Endothelial cell of umbilical vein (primary cell): ENCODE results near the gene ATP8A1. TPM values are rescaled to one million over a fixed set of nuclear protein-coding genes. Genes with fewer than 3 reads are reported as not detected.
"Not testable (repeated sequence)": the region's sequence is repeated elsewhere in the genome, so short reads cannot be mapped to it uniquely, and the experiment has no call there.

ENCODE experiments used
- BruUV-seq: library from RNA; stranded (reverse); fragments of 400-500 nt; replicated peaks from 2 replicates; lab custom pipeline; 2021; lab: Mats Ljungman, UMichigan
- CTCF ChIA-PET: fragments of 300-600, 350-600 bp; sonication (Branson Sonifier 250); formaldehyde crosslinking; loops from one replicate; lab custom pipeline; 2021; ENCODE audit warnings: antibody characterized with exemption, inconsistent platforms; lab: Charles Lee
- POLR2A ChIA-PET: fragments of 300-600, 350-600 bp; sonication (Branson Sonifier 250); formaldehyde crosslinking; loops from one replicate; lab custom pipeline; 2021; ENCODE audit warnings: antibody characterized with exemption, inconsistent platforms; lab: Charles Lee
- DNase-seq: peaks from one replicate; pipeline ENCODE4 v3.0.0-alpha.2; 2011; ENCODE audit warnings: low read depth, low spot score
- FAIRE-seq: peaks from 2 replicates; lab custom pipeline; 2011; peaks lifted over from hg19 to GRCh38; lab: Jason Lieb, UNC
- H2AFZ ChIP-seq: 2 replicates; pipeline ENCODE4 v1.6.0; 2012; ENCODE audit warnings: low read depth, low read length, control low read depth, inconsistent platforms
- H3K27ac ChIP-seq: 2 replicates; pipeline ENCODE4 v1.5.1; 2011; ENCODE audit warnings: low read depth, mild to moderate bottlenecking, control low read depth, low read length, moderate library complexity; ENCODE audit not compliant: insufficient read depth
- H3K27me3 ChIP-seq, 2 experiments: 2 replicates each; pipeline versions ENCODE4 v1.6.0 to v1.6.1; 2011; ENCODE audit warnings: low read length in 2 of 2, mixed read lengths in 1 of 2; ENCODE audit not compliant: control insufficient read depth in 2 of 2, insufficient read depth in 2 of 2
- H3K36me3 ChIP-seq, 2 experiments: 2 replicates in 1 of 2; 3 replicates in 1 of 2; pipeline ENCODE4 v1.5.1; 2011; ENCODE audit warnings: low read length in 2 of 2, mild to moderate bottlenecking in 1 of 2, moderate library complexity in 1 of 2; ENCODE audit not compliant: control insufficient read depth in 2 of 2, insufficient read depth in 2 of 2; ENCODE audit errors: extremely low read depth in 1 of 2
- H3K4me1 ChIP-seq: 3 replicates; pipeline ENCODE4 v1.5.1; 2011; ENCODE audit warnings: mild to moderate bottlenecking, low read length; ENCODE audit not compliant: control insufficient read depth, insufficient read depth; ENCODE audit errors: extremely low read depth
- H3K4me2 ChIP-seq: 2 replicates; pipeline ENCODE4 v1.6.1; 2011; ENCODE audit warnings: low read length, control low read depth, mixed read lengths; ENCODE audit not compliant: insufficient read depth
- H3K4me3 ChIP-seq, 3 experiments: fragments of 200-600 bp in 1 of 3; sonication (generic), shearing (Covaris generic) in 1 of 3; replicated peaks in 1 of 3; 2 replicates each; pipeline ENCODE4 v1.5.1; 2011 to 2016; ENCODE audit warnings: control low read depth in 3 of 3, low read length in 3 of 3, mild to moderate bottlenecking in 2 of 3, inconsistent platforms in 1 of 3, low read depth in 1 of 3, moderate library complexity in 1 of 3; ENCODE audit not compliant: insufficient read depth in 1 of 3
- H3K79me2 ChIP-seq: 2 replicates; pipeline ENCODE4 v1.6.0; 2012; ENCODE audit warnings: low read length, inconsistent platforms; ENCODE audit not compliant: control insufficient read depth, insufficient read depth
- H3K9ac ChIP-seq: replicated peaks from 2 replicates; pipeline ENCODE3; 2011; ENCODE audit warnings: low read length, control low read depth; ENCODE audit not compliant: insufficient read depth; ENCODE audit errors: extremely low read depth
- H3K9me1 ChIP-seq: replicated peaks from 3 replicates; pipeline ENCODE4 v1.6.0; 2011; ENCODE audit warnings: mild to moderate bottlenecking, low read length; ENCODE audit not compliant: control insufficient read depth, insufficient read depth; ENCODE audit errors: extremely low read depth
- H3K9me3 ChIP-seq: replicated peaks from 2 replicates; pipeline ENCODE4 v1.5.1; 2012; ENCODE audit warnings: low read length, inconsistent platforms; ENCODE audit not compliant: control insufficient read depth, insufficient read depth
- H4K20me1 ChIP-seq: replicated peaks from 2 replicates; pipeline ENCODE3; 2011; ENCODE audit warnings: mild to moderate bottlenecking, low read length; ENCODE audit not compliant: control insufficient read depth, insufficient read depth; ENCODE audit errors: extremely low read depth
- EZH2 ChIP-seq: IDR thresholded peaks from 2 replicates; pipeline ENCODE4 v1.6.1; 2012; ENCODE audit warnings: borderline replicate concordance, low read depth, mild to moderate bottlenecking, moderate library complexity, low read length, inconsistent platforms; ENCODE audit not compliant: severe bottlenecking
- FOS ChIP-seq: IDR thresholded peaks from 2 replicates; pipeline ENCODE4 v1.6.1; 2011; ENCODE audit warnings: mild to moderate bottlenecking, low read length, moderate library complexity, borderline replicate concordance; ENCODE audit not compliant: insufficient read depth
- GATA2 ChIP-seq: IDR thresholded peaks from 2 replicates; pipeline ENCODE4 v1.7.0; 2011; ENCODE audit warnings: low read depth, mild to moderate bottlenecking, moderate library complexity, mixed read lengths, low read length; ENCODE audit not compliant: insufficient read length, insufficient read depth
- JUN ChIP-seq: IDR thresholded peaks from 2 replicates; pipeline ENCODE4 v1.6.1; 2011; ENCODE audit warnings: borderline replicate concordance, low read depth; ENCODE audit not compliant: insufficient read length, insufficient read depth
- MYC ChIP-seq: IDR thresholded peaks from one replicate; pipeline ENCODE4 v1.6.1; 2011; ENCODE audit warnings: mild to moderate bottlenecking, low read depth, low read length
- POLR2A ChIP-seq: IDR thresholded peaks from 2 replicates; pipeline ENCODE4 v1.6.1; 2012; ENCODE audit warnings: low read depth, mild to moderate bottlenecking, control low read depth, low read length
- POLR2AphosphoS5 ChIP-seq: IDR thresholded peaks from 2 replicates; pipeline ENCODE4 v1.6.1; 2012; ENCODE audit warnings: low read depth, mild to moderate bottlenecking, control low read depth, low read length, moderate library complexity; ENCODE audit not compliant: insufficient read depth
- dilution Hi-C: fragments of 300-500 bp; cut with MboI; formaldehyde crosslinking; loops from one replicate; pipeline ENCODE4 v1.15.0; 2019; ENCODE audit warnings: low sequenced_read_pairs; ENCODE audit not compliant: extremely low pct_ligation_motif_present
- intact Hi-C: fragments of 100-400 bp; cut with micrococcal nuclease; formaldehyde crosslinking; loops from one replicate; pipeline ENCODE4 v1.10.0; 2022
- polyA plus RNA-seq, 4 experiments: library from polyadenylated mRNA; depleted of rRNA in 3 of 4; stranded (reverse) in 3 of 4; unstranded in 1 of 4; fragments of >200 nt; gene quantifications; 2 replicates each; pipeline versions ENCODE4 v1.2.1 to v1.2.3, GENCODE V29; 2011 to 2012; ENCODE audit warnings: missing spikeins in 1 of 4
- total RNA-seq: library from RNA; stranded (reverse); gene quantifications from 2 replicates; pipeline ENCODE4 v1.2.3, GENCODE V29; 2021
- TF ChIP-seq, protein P1 (sequence below): IDR thresholded peaks from 2 replicates; pipeline ENCODE4 v1.6.1; 2011; ENCODE audit not compliant: insufficient read depth, insufficient read length
- TF ChIP-seq, protein P2 (sequence below), 2 donors: IDR thresholded peaks; 1 replicate in 1 of 2; 2 replicates in 1 of 2; pipeline ENCODE4 v1.5.1; 2011; ENCODE audit warnings: low read length in 2 of 2, mild to moderate bottlenecking in 2 of 2, moderate library complexity in 2 of 2, control low read depth in 1 of 2, inconsistent platforms in 1 of 2, low read depth in 1 of 2; ENCODE audit not compliant: insufficient read depth in 1 of 2; ENCODE audit errors: extremely low read depth in 1 of 2

Gene ATP8A1
- total and polyA plus RNA-seq, 2 donors (not counting 3 experiments of a cell fraction or from before 2014, with no cell fraction given) = 0.97 to 11.5 TPM

DNA sequence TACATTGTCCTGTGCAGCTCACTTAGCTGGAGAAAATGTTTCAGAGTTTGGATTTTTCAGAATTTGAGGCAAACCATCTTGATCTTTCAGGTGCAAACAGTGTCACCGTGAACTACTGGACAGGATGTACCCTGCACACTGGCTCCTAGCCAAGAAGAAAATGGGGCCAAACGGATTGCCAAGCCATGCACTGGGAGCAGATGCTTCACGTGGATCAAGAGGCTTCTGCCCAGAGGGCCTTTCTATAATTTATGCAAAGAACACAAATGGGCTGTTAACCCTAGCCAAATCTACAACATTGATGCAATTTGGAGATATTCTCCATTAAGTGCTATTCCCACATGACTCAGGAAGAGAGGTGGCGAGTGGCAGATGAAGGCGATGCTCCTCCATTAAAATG, 46.9 kb upstream of the ATP8A1 start:
- dilution Hi-C loops = no loop called here
- POLR2A ChIA-PET = no interaction called here

DNA sequence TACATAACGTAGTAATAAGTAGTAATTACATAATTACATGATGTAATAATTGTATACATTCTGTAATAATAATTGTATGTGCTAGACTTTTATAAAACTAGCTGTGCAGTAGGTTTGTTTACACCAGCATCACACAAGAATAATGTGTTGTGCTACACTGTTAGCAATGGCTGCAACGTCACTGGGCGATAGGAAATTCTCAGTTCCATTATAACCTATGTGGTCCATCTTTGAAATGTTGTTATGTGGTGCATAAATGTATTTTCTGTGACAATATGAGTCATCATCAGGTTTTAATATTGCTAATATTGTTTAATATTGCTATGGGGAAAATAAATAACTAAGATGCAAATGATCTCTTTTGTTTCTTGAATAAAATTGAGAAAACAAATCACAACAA, 46.0 kb upstream of the ATP8A1 start:
- H3K4me3 ChIP-seq = no peak overlapping the region
- BruUV-seq = no TSS peak
- no peak overlapping the region for H3K4me2 ChIP-seq
- no peaks in the 10 kb centered on the region for H3K4me1 ChIP-seq
- H3K27me3 ChIP-seq = no peaks in the 10 kb centered on the region
- H2AFZ ChIP-seq = no peak overlapping the region
- CTCF ChIA-PET = no interaction called here
- DNase-seq = no peak
- dilution Hi-C loops (no loop called here), intact Hi-C loops (no loop called here)
- H3K9ac ChIP-seq = no peak overlapping the region
- H3K79me2 ChIP-seq = no peaks in the 10 kb centered on the region
- no peak overlapping the region for H3K27ac ChIP-seq
- H3K9me3 ChIP-seq = no peaks in the 10 kb centered on the region
- TF ChIP-seq GATA2 (no peak), EZH2 (no peak), POLR2AphosphoS5 (no peak), JUN (no peak), MYC (no peak), POLR2A (no peak), FOS (no peak)
- TF ChIP-seq, protein P1, sequence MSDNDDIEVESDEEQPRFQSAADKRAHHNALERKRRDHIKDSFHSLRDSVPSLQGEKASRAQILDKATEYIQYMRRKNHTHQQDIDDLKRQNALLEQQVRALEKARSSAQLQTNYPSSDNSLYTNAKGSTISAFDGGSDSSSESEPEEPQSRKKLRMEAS = no peak
- TF ChIP-seq, protein P2, sequence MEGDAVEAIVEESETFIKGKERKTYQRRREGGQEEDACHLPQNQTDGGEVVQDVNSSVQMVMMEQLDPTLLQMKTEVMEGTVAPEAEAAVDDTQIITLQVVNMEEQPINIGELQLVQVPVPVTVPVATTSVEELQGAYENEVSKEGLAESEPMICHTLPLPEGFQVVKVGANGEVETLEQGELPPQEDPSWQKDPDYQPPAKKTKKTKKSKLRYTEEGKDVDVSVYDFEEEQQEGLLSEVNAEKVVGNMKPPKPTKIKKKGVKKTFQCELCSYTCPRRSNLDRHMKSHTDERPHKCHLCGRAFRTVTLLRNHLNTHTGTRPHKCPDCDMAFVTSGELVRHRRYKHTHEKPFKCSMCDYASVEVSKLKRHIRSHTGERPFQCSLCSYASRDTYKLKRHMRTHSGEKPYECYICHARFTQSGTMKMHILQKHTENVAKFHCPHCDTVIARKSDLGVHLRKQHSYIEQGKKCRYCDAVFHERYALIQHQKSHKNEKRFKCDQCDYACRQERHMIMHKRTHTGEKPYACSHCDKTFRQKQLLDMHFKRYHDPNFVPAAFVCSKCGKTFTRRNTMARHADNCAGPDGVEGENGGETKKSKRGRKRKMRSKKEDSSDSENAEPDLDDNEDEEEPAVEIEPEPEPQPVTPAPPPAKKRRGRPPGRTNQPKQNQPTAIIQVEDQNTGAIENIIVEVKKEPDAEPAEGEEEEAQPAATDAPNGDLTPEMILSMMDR (IDR thresholded peaks at IDR 0.05; ENCODE audit: extremely low read depth in 1 of 2, insufficient read depth in 1 of 2, low read depth in 1 of 2, low read length in 2 of 2) = no peak
- no peaks in the 10 kb centered on the region for H4K20me1 ChIP-seq
- H3K36me3 ChIP-seq = no peaks in the 10 kb centered on the region
- POLR2A ChIA-PET = no interaction called here
- FAIRE-seq = no peak
- no peaks in the 10 kb centered on the region for H3K9me1 ChIP-seq

More for the DNA sequence above, 46.9 kb upstream of the ATP8A1 start:
- Histone ChIP-seq H3K4me2 (no peak overlapping the region), H2AFZ (no peak overlapping the region), H3K9ac (no peak overlapping the region), H3K27me3 (no peaks in the 10 kb centered on the region), H4K20me1 (no peaks in the 10 kb centered on the region), H3K9me1 (no peaks in the 10 kb centered on the region), H3K4me1 (no peaks in the 10 kb centered on the region), H3K79me2 (no peaks in the 10 kb centered on the region), H3K36me3 (no peaks in the 10 kb centered on the region), H3K4me3 (no peak overlapping the region), H3K9me3 (no peaks in the 10 kb centered on the region), H3K27ac (no peak overlapping the region)
- TF ChIP-seq POLR2AphosphoS5 (no peak), GATA2 (no peak), MYC (no peak)
- no peak for FAIRE-seq
- no TSS peak for BruUV-seq
- intact Hi-C loops = no loop called here
- CTCF ChIA-PET = no interaction called here
- DNase-seq = no peak

DNA sequence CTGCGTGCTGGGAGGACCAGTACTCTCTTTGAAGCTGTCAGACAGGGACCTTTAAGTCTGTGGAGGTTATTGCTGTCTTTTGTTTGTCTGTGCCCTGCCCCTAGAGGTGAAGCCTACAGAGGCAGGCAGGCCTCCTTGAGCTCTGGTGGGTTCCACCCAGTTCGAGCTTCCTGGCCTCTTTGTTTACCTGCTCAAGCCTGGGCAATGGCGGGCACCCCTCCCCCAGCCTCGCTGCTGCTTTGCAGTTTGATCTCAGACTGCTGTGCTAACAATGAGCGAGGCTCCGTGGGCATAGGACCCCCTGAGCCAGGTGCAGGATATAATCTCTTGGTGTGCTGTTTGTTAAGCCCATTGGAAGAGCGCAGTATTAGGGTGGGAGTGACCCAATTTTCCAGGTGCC, 44.9 kb upstream of the ATP8A1 start:
- H3K9me3 ChIP-seq, H3K4me1 ChIP-seq, DNase-seq, H3K79me2 ChIP-seq, BruUV-seq, H3K27me3 ChIP-seq, H3K9ac ChIP-seq, H3K4me2 ChIP-seq, dilution Hi-C loops, intact Hi-C loops, H3K27ac ChIP-seq, H3K9me1 ChIP-seq, FAIRE-seq, H3K36me3 ChIP-seq, H3K4me3 ChIP-seq, H2AFZ ChIP-seq, CTCF ChIA-PET, POLR2A ChIA-PET, H4K20me1 ChIP-seq: not testable (repeated sequence)
